Liver (tissue), 3 donors: ENCODE results near the gene PPP1R26.

Experiments
- CTCF ChIP-seq: fragments of 150-350 bp; IDR thresholded peaks from 2 replicates; pipeline ENCODE4 v1.5.1; 2017; ENCODE audit warnings: improper control_type of control experiment, low read depth, low read length; ENCODE audit not compliant: missing input control
- FOXA2 ChIP-seq: IDR thresholded peaks from 2 replicates; pipeline ENCODE4 v1.6.1; 2016; ENCODE audit warnings: antibody characterized with exemption
- GABPA ChIP-seq, 2 donors: IDR thresholded peaks in 1 of 2; conservative IDR thresholded peaks in 1 of 2; 2 replicates each; pipeline ENCODE4 v1.6.1; 2016; ENCODE audit warnings: antibody characterized with exemption in 2 of 2, mild to moderate bottlenecking in 1 of 2, moderate library complexity in 1 of 2
- NR2F2 ChIP-seq: IDR thresholded peaks from 2 replicates; pipeline ENCODE4 v1.6.1; 2016; ENCODE audit warnings: antibody characterized with exemption
- RAD21 ChIP-seq, 2 donors: IDR thresholded peaks; 2 replicates each; pipeline ENCODE4 v1.6.1; 2016; ENCODE audit warnings: antibody characterized with exemption in 2 of 2, mild to moderate bottlenecking in 2 of 2
- SP1 ChIP-seq: IDR thresholded peaks from 2 replicates; pipeline ENCODE4 v1.6.1; 2018; ENCODE audit warnings: antibody characterized with exemption, mild to moderate bottlenecking
- TAF1 ChIP-seq: conservative IDR thresholded peaks from 2 replicates; pipeline ENCODE4 v1.6.1; 2016; ENCODE audit warnings: antibody characterized with exemption, mild to moderate bottlenecking
- YY1 ChIP-seq: IDR thresholded peaks from 2 replicates; pipeline ENCODE4 v1.6.1; 2016; ENCODE audit warnings: antibody characterized with exemption, mild to moderate bottlenecking
- ZBTB33 ChIP-seq: IDR thresholded peaks from 2 replicates; pipeline ENCODE4 v1.6.1; 2016; ENCODE audit warnings: antibody characterized with exemption
- donor health status: healthy.
- donor health status: healthy.

- TF ChIP-seq CTCF (no peak), ZBTB33 (no peak), YY1 (no peak), SP1 (no peak), RAD21 (IDR thresholded peaks at IDR 0.05) (no peak), FOXA2 (no peak), TAF1 (no peak), NR2F2 (no peak), GABPA (IDR thresholded peaks at IDR 0.05 in 1 of 2, conservative IDR thresholded peaks at IDR 0.05 in 1 of 2) (no peak)
These were observed 26.0 kb downstream of the PPP1R26 start for GRCh38 chr9:135505406-135506187.
